ENCODE results near the gene USP26.

DNA sequence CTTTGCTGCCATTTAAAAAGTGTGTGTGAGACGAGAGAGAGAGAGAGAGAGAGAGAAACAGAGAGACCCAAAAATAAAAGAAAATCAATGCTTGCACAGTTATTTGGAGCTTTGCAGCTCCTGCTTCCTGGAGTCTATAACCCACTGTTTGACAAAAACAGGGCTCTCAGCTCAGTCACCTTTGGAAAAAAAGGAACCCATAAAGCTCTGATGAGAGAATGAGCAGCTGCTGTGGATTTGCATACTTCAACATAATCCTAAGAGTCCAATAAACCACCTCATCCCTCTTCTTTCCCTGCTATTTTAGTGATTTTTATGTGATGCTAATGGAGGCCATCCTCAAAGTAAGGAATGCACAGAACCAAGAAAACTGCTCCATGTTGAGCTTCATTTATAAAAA is 50.3 kb downstream of the USP26 start:
- TF ChIP-seq EZH2 (IDR thresholded peaks at IDR 0.05; ENCODE audit: insufficient read depth, poor library complexity, severe bottlenecking): no peak
- no peak for TF ChIP-seq EZH2phosphoT487 (IDR thresholded peaks at IDR 0.05; ENCODE audit: insufficient read depth, low read depth)
